Gastroesophageal sphincter (tissue), 4 donors: ENCODE measurements around the gene UBQLNL. TPM values are rescaled to one million over a fixed set of nuclear protein-coding genes. Genes with fewer than 3 reads are reported as not detected.

Source experiments
- ATAC-seq: fragments of 150-250 bp; one replicate; pipeline ENCODE4 v1.9.1; 2016; ENCODE audit warnings: mild to moderate bottlenecking, moderate library complexity
- H3K27ac ChIP-seq, 4 donors: fragments of 200-600 bp; sonication (generic) in 3 of 4; 1 replicate in 3 of 4; 2 replicates in 1 of 4; pipeline ENCODE4 v1.5.1; 2016 to 2019
- H3K27me3 ChIP-seq: fragments of 200-600 bp; sonication (generic); one replicate; pipeline ENCODE4 v1.5.1; 2019
- H3K36me3 ChIP-seq, 2 donors: fragments of 200-600 bp; sonication (generic); one replicate each; pipeline ENCODE4 v1.5.1; 2019; ENCODE audit warnings: control low read depth in 1 of 2
- H3K4me1 ChIP-seq, 3 donors: fragments of 200-600 bp; sonication (generic); 1 replicate in 2 of 3; 2 replicates in 1 of 3; pipeline ENCODE4 v1.5.1; 2016 to 2019; ENCODE audit warnings: control low read depth in 2 of 3
- H3K4me3 ChIP-seq, 2 donors: fragments of 200-600 bp; sonication (generic); one replicate each; pipeline ENCODE4 v1.5.1; 2019; ENCODE audit warnings: mild to moderate bottlenecking in 1 of 2, moderate library complexity in 1 of 2
- H3K9me3 ChIP-seq, 3 donors: fragments of 200-600 bp; sonication (generic); one replicate each; pipeline ENCODE4 v1.5.1; 2017 to 2019; ENCODE audit warnings: control low read depth in 2 of 3
- EP300 ChIP-seq: sonication (generic); formaldehyde crosslinking; IDR thresholded peaks from one replicate; pipeline ENCODE4 v1.6.1; 2017; ENCODE audit warnings: antibody characterized with exemption, mild to moderate bottlenecking
- POLR2A ChIP-seq, 2 donors: fragments of 450-650 bp; IDR thresholded peaks; one replicate each; pipeline ENCODE4 v1.6.1; 2017; ENCODE audit warnings: antibody characterized with exemption in 2 of 2, mild to moderate bottlenecking in 2 of 2, moderate library complexity in 1 of 2
- POLR2AphosphoS5 ChIP-seq: sonication (generic); formaldehyde crosslinking; IDR thresholded peaks from one replicate; pipeline ENCODE4 v1.6.1; 2017; ENCODE audit warnings: antibody characterized with exemption
- WGBS, 2 donors: methylation state at CpG; one replicate each; pipeline ENCODE4 v1.1.5; 2018; ENCODE audit warnings: low coverage in 1 of 2; 5-methylcytosine and 5-hydroxymethylcytosine counted together
- total RNA-seq, 4 donors: library from RNA; depleted of rRNA; stranded (reverse); fragments of >200 nt; gene quantifications; one replicate each; pipeline ENCODE4 v1.1.0, GENCODE V29; 2016
- TF ChIP-seq, protein P1 (sequence below), 4 experiments: fragments of 200-600 bp in 2 of 4; fragments of 450-650 bp in 2 of 4; sonication (generic) in 1 of 4; IDR thresholded peaks; one replicate each; pipeline ENCODE4 v1.5.1; 2017 to 2019; ENCODE audit warnings: antibody characterized with exemption in 4 of 4, mild to moderate bottlenecking in 2 of 4, moderate library complexity in 2 of 4

The UBQLNL gene, protein sequence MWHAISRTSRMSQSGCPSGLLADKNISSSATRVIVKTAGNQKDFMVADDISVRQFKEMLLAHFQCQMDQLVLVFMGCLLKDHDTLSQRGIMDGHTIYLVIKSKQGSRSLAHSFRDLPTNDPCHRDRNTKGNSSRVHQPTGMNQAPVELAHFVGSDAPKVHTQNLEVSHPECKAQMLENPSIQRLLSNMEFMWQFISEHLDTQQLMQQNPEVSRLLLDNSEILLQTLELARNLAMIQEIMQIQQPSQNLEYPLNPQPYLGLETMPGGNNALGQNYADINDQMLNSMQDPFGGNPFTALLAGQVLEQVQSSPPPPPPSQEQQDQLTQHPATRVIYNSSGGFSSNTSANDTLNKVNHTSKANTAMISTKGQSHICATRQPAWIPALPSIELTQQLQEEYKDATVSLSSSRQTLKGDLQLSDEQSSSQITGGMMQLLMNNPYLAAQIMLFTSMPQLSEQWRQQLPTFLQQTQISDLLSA
- total RNA-seq = under 1 TPM in 3 of 4 donors, not detected in 1; 0.27 to 0.62 (median 0.31) TPM

DNA sequence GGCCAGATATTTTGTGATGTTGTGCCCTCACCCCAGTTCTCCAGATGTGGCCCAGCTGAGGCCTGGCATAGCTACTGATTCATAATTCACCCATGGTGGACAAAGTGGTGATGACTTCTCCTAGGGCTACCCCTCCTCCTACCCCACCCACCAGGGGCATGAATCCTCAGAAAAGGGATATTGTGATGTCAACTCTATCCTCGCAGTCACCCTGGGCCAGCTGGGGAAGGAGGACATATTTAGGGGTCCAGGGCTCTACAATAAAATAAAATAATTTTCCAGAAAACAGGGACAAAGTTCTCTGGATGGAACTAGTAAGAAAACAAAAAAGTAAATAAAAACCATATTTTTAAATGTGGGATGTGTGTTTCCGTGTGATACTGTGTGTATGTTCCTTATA lies at the start of gene UBQLNL:
TSS of gene UBQLNL (minus strand) at position 101 of the 400 bp plus-strand sequence. CDS start 258 bp downstream, outside the sequence.
- H3K4me3 ChIP-seq = no peak within 1 kb of the TSS
- no peak for TF ChIP-seq EP300
- no peak for TF ChIP-seq POLR2AphosphoS5
- TF ChIP-seq, protein P1, sequence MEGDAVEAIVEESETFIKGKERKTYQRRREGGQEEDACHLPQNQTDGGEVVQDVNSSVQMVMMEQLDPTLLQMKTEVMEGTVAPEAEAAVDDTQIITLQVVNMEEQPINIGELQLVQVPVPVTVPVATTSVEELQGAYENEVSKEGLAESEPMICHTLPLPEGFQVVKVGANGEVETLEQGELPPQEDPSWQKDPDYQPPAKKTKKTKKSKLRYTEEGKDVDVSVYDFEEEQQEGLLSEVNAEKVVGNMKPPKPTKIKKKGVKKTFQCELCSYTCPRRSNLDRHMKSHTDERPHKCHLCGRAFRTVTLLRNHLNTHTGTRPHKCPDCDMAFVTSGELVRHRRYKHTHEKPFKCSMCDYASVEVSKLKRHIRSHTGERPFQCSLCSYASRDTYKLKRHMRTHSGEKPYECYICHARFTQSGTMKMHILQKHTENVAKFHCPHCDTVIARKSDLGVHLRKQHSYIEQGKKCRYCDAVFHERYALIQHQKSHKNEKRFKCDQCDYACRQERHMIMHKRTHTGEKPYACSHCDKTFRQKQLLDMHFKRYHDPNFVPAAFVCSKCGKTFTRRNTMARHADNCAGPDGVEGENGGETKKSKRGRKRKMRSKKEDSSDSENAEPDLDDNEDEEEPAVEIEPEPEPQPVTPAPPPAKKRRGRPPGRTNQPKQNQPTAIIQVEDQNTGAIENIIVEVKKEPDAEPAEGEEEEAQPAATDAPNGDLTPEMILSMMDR (IDR thresholded peaks at IDR 0.05) = no peak
- no peak for TF ChIP-seq POLR2A (IDR thresholded peaks at IDR 0.05)
- H3K27ac ChIP-seq = no peak within 1 kb of the TSS
- no peak for ATAC-seq
- no peaks in the 10 kb centered on the region for H3K9me3 ChIP-seq
- H3K27me3 ChIP-seq = no peaks in the 10 kb centered on the region
- H3K36me3 ChIP-seq = no peaks in the 10 kb centered on the region
- 92 to 100% methylated on average over 1 to 2 of the region's 2 CpGs for WGBS, 2 donors
- no peaks in the 10 kb centered on the region for H3K4me1 ChIP-seq

DNA sequence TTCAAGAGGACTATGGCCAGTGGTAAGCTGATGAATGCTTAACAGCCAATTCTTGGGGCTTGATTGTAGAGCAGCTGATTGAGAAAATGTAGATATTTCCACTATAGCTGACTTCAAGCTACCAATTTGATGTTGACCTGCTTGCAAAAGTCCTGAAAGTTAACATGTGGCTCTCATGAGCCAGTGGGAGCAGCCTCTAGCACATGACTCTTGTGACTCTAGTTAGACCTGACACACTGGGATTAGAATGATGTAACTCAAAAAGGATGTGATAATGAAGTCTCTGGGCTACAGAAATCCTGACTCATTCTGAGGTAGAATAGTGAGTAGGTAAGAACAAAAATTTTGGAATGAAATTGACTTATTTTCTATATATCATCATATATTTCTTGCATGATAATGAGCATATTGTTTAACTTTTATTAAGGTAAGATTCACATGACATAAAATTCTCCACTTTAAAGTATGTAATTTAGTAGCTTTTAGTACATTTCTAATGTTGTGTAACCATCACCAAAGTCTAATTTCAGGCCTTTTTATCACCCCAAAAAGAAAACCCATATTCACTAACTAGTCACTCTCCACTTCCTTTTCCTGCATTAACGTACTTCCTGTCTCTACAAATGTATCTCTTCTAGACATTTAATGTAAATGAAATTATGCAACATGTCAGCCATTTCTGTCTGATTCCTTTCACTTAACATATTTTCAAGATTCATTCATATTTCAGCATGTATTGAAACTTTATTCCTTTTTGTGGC lies 47.9 kb upstream of the UBQLNL start:
- H3K9me3 ChIP-seq = no peaks in the 10 kb centered on the region
- no peak for TF ChIP-seq EP300
- no peak for TF ChIP-seq POLR2AphosphoS5
- TF ChIP-seq POLR2A (IDR thresholded peaks at IDR 0.05) = no peak
- TF ChIP-seq, protein P1 (IDR thresholded peaks at IDR 0.05) = no peak
- H3K27me3 ChIP-seq = no peaks in the 10 kb centered on the region
- no peaks in the 10 kb centered on the region for H3K36me3 ChIP-seq
- no peaks in the 10 kb centered on the region for H3K4me1 ChIP-seq
- no peak overlapping the region for H3K27ac ChIP-seq
- WGBS, 2 donors = 67 to 73% methylated on average over 1 of the region's 1 CpG
- ATAC-seq = no peak
- no peak overlapping the region for H3K4me3 ChIP-seq

DNA sequence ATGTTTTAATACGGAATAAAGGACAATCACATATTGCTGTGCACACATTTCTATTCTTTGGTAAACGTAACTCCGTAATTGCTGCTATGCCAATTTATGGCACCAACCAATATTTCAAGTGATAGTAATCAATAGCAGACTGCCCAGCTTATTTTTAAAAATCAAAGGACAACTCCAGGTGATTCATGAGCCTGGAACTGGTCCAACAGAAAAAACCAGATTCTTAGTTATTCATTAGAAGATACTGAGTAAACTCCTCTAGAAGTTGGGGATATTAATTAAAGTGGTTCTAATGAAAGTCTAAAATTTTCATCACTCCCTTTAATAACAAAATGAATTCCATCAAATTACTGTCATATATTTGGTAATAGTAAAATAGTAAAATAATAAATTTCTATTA lies 41.3 kb upstream of the UBQLNL start:
- Histone ChIP-seq H3K27me3 (no peaks in the 10 kb centered on the region), H3K9me3 (no peaks in the 10 kb centered on the region), H3K36me3 (no peaks in the 10 kb centered on the region), H3K4me3 (no peak overlapping the region), H3K4me1 (no peaks in the 10 kb centered on the region), H3K27ac (no peak overlapping the region)
- 54 to 89% methylated on average over 3 of the region's 3 CpGs for WGBS, 2 donors
- no peak for ATAC-seq
- TF ChIP-seq, protein P1 (IDR thresholded peaks at IDR 0.05) = no peak
- TF ChIP-seq POLR2AphosphoS5 (no peak), POLR2A (IDR thresholded peaks at IDR 0.05) (no peak), EP300 (no peak)

DNA sequence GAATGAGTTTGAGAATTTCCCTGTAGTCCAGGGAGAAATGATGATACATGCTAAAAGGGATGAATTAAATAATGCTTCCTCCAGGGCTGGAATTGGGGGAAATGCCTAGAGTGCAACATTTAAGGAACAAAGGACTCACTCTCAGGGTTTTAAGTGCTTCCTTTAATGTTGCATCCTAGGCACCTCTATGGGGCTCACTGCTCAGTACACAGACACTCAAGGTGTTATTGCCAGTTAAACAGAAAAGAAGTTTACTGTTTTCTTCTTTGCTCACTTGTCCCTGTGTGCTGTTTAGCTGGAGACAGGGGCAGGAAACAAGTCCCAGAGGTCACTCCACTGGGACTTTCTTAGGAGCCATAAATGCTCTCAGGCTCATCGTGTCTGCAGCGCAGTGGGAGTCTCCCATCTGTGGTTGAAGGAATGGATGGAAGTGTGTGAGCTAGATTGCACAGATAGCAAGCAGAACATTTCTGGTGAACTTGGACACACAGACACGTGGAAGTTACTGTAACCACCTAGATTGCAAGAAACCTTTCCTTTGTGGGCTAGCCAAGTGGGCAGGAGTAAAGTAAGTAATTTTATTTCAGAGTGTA lies 40.2 kb upstream of the UBQLNL start:
- TF ChIP-seq, protein P1 (IDR thresholded peaks at IDR 0.05) = no peak
- Histone ChIP-seq H3K27ac (no peak overlapping the region), H3K4me1 (no peaks in the 10 kb centered on the region), H3K36me3 (no peaks in the 10 kb centered on the region), H3K27me3 (no peaks in the 10 kb centered on the region), H3K9me3 (no peaks in the 10 kb centered on the region), H3K4me3 (no peak overlapping the region)
- WGBS, 2 donors = 52 to 57% methylated on average over 3 of the region's 3 CpGs
- ATAC-seq = no peak
